HepG2 (cell line): Measurements from ENCODE around the gene SRSF6. TPM values are rescaled to one million over a fixed set of nuclear protein-coding genes. Genes with fewer than 3 reads are reported as not detected.

Experiments used
- BRCA1 ChIP-seq: sonication (generic); formaldehyde crosslinking; IDR thresholded peaks from 2 replicates; pipeline ENCODE4 v1.4.0; 2020; ENCODE audit warnings: missing genetic modification reagents
- CBX5 ChIP-seq: sonication (generic); formaldehyde crosslinking; IDR thresholded peaks from 2 replicates; pipeline ENCODE4 v1.4.0; 2020; ENCODE audit warnings: missing genetic modification reagents, borderline replicate concordance
- CREB1 ChIP-seq, 2 experiments: fragments of 450-650 bp in 1 of 2; IDR thresholded peaks; 2 replicates each; pipeline ENCODE4 v1.6.1; 2016 to 2017; ENCODE audit warnings: control low read depth in 1 of 2, mild to moderate bottlenecking in 1 of 2, missing compliant biosample characterization in 1 of 2, missing genetic modification characterization in 1 of 2
- GABPA ChIP-seq, 2 experiments: IDR thresholded peaks; 2 replicates each; pipeline ENCODE4 v1.6.1; 2011 to 2016; ENCODE audit warnings: low read depth in 2 of 2, low read length in 1 of 2, missing biosample characterization in 1 of 2, missing genetic modification characterization in 1 of 2
- HDAC6 ChIP-seq: fragments of 200-600 bp; sonication (generic); IDR thresholded peaks from 2 replicates; pipeline ENCODE4 v1.7.0; 2017; ENCODE audit warnings: mild to moderate bottlenecking, antibody characterized with exemption, low read length, low read depth
- HOXA5 ChIP-seq: sonication (generic); formaldehyde crosslinking; IDR thresholded peaks from 2 replicates; pipeline ENCODE4 v1.4.0; 2020; ENCODE audit warnings: missing genetic modification reagents
- KAT2B ChIP-seq: fragments of 150-350 bp; IDR thresholded peaks from 2 replicates; pipeline ENCODE4 v1.6.1; 2014; ENCODE audit warnings: low read depth, low read length, borderline replicate concordance
- KLF6 ChIP-seq: IDR thresholded peaks from 2 replicates; pipeline ENCODE4 v1.8.0; 2016; ENCODE audit warnings: missing biosample characterization, missing genetic modification reagents
- NR2F6 ChIP-seq, 2 experiments: IDR thresholded peaks; 2 replicates each; pipeline ENCODE4 v1.6.1; 2016; ENCODE audit warnings: antibody characterized with exemption in 1 of 2, mild to moderate bottlenecking in 1 of 2
- RARA ChIP-seq: IDR thresholded peaks from 2 replicates; pipeline ENCODE4 v1.6.1; 2016; ENCODE audit warnings: missing genetic modification reagents, missing compliant biosample characterization
- SCMH1 ChIP-seq: sonication (generic); formaldehyde crosslinking; IDR thresholded peaks from 2 replicates; pipeline ENCODE4 v1.9.0; 2021; ENCODE audit warnings: missing genetic modification reagents, mild to moderate bottlenecking, borderline replicate concordance
- SRF ChIP-seq: IDR thresholded peaks from 2 replicates; pipeline ENCODE4 v1.6.1; 2011; ENCODE audit warnings: mild to moderate bottlenecking, low read depth, low read length, moderate library complexity
- SRSF4 ChIP-seq: fragments of 200-400 bp; formaldehyde crosslinking; IDR thresholded peaks from one replicate; pipeline ENCODE4 v1.6.1; 2018; ENCODE audit warnings: mild to moderate bottlenecking, low read depth, low read length, moderate library complexity; ENCODE audit not compliant: poor library complexity, severe bottlenecking
- TSC22D2 ChIP-seq: sonication (generic); formaldehyde crosslinking; IDR thresholded peaks from 2 replicates; pipeline ENCODE4 v1.5.1; 2020; ENCODE audit warnings: missing genetic modification reagents, mild to moderate bottlenecking, borderline replicate concordance
- ZBTB20 ChIP-seq: sonication (generic); formaldehyde crosslinking; IDR thresholded peaks from 2 replicates; pipeline ENCODE4 v1.8.1; 2023; ENCODE audit warnings: missing genetic modification reagents, low read depth, mild to moderate bottlenecking, borderline replicate concordance
- ZNF337 ChIP-seq: sonication (generic); formaldehyde crosslinking; IDR thresholded peaks from 2 replicates; pipeline ENCODE4 v1.5.1; 2020; ENCODE audit warnings: missing genetic modification reagents, low read depth, mild to moderate bottlenecking, borderline replicate concordance
- ZNF567 ChIP-seq: sonication (generic); formaldehyde crosslinking; IDR thresholded peaks from 2 replicates; pipeline ENCODE4 v1.8.1; 2023; ENCODE audit warnings: mild to moderate bottlenecking, missing genetic modification reagents, borderline replicate concordance
- ZNF790 ChIP-seq: sonication (generic); formaldehyde crosslinking; IDR thresholded peaks from 2 replicates; pipeline ENCODE4 v1.8.0; 2022; ENCODE audit warnings: missing genetic modification reagents, mild to moderate bottlenecking, borderline replicate concordance
- ZSCAN21 ChIP-seq: sonication (generic); formaldehyde crosslinking; IDR thresholded peaks from 2 replicates; pipeline ENCODE4 v1.8.0; 2022; ENCODE audit warnings: mild to moderate bottlenecking, missing genetic modification reagents, moderate library complexity, borderline replicate concordance
- polyA plus RNA-seq, 8 experiments: library from polyadenylated mRNA; depleted of rRNA in 3 of 8; stranded (reverse) in 7 of 8; unstranded in 1 of 8; fragments of >200 nt; fragmentation: Illumina TruSeq in 4 of 8; extraction: Trizol in 4 of 8; gene quantifications; 2 replicates each; pipeline versions ENCODE4 v1.2.1 to v1.2.3, GENCODE V29; 2011 to 2016; ENCODE audit warnings: low read depth in 4 of 8, missing spikeins in 1 of 8, mixed read lengths in 1 of 8; ENCODE audit not compliant: insufficient read depth in 1 of 8
- total RNA-seq, 5 experiments: library from RNA; depleted of rRNA; stranded (reverse); fragments of >200 nt; fragmentation: Illumina TruSeq; extraction: Trizol; gene quantifications; 2 replicates each; pipeline ENCODE4 v1.2.3, GENCODE V29; 2016; ENCODE audit warnings: low read depth in 1 of 5
- TF ChIP-seq, protein P1 (sequence below): sonication (generic); formaldehyde crosslinking; IDR thresholded peaks from 2 replicates; pipeline ENCODE4 v1.5.0; 2020; ENCODE audit warnings: missing genetic modification reagents
- TF ChIP-seq, protein P2 (sequence below): sonication (generic); formaldehyde crosslinking; IDR thresholded peaks from 2 replicates; pipeline ENCODE4 v1.5.0; 2020; ENCODE audit warnings: mild to moderate bottlenecking, missing genetic modification reagents, borderline replicate concordance
- TF ChIP-seq, protein P3 (sequence below): IDR thresholded peaks from 2 replicates; pipeline ENCODE4 v1.6.1; 2012; ENCODE audit warnings: inconsistent platforms

The SRSF6 gene
- total and polyA plus RNA-seq, 2 of the 13 experiments (the other 11 are each of a cell fraction or from before 2014, with no cell fraction given): 156 to 194 TPM

DNA sequence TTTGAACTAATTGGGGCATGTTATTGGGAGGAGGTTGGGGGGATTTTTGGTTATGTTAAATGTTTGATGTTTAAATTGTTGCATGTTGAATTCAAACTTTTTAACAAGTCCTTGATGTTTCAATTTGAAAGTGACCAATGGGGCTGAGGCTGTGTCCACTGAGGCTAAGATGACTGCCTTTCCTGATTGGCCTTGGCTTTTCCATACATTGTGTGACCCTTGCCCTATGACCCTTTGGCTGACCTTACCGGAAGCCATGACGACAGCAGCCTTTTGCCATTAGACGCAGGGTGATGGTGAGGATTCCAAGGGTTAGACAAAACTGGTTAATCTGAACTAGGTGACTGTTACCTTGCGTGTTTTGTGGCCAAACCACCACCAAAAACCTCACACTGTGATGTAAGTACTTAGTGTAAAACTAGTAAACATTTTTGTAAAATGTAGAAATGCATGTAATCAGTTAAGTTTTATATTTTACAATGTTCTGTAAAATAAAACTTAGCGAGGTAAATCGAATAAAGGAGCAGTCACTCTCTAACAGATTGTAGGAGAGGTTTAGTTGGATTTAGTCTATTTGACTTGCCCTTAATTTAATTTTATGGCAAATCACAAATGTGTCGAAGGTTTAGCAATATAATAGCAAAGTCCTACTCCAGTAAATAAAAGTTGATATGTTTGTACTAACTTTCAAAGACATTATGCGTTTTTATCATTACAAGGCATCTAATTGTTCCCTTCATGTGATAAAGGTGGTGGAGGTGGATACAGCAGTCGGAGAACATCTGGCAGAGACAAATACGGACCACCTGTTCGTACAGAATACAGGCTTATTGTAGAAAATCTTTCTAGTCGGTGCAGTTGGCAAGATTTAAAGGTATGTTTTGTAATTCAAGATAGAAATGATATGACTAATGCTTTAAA lies 1.6 kb downstream of the SRSF6 start (continued):
- no peak for TF ChIP-seq ZNF790
- TF ChIP-seq NR2F6 (IDR thresholded peaks at IDR 0.05): peak; percentile 97
- TF ChIP-seq NR2F6 (CRISPR knock-in tag; IDR thresholded peaks at IDR 0.05): peak; percentile 98
- TF ChIP-seq BRCA1 (CRISPR knock-in tag): no peak
- TF ChIP-seq SRF: no peak
- TF ChIP-seq, protein P1, sequence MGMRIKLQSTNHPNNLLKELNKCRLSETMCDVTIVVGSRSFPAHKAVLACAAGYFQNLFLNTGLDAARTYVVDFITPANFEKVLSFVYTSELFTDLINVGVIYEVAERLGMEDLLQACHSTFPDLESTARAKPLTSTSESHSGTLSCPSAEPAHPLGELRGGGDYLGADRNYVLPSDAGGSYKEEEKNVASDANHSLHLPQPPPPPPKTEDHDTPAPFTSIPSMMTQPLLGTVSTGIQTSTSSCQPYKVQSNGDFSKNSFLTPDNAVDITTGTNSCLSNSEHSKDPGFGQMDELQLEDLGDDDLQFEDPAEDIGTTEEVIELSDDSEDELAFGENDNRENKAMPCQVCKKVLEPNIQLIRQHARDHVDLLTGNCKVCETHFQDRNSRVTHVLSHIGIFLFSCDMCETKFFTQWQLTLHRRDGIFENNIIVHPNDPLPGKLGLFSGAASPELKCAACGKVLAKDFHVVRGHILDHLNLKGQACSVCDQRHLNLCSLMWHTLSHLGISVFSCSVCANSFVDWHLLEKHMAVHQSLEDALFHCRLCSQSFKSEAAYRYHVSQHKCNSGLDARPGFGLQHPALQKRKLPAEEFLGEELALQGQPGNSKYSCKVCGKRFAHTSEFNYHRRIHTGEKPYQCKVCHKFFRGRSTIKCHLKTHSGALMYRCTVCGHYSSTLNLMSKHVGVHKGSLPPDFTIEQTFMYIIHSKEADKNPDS (CRISPR knock-in tag): no peak
- no peak for TF ChIP-seq SCMH1
- TF ChIP-seq ZBTB20 (CRISPR knock-in tag): peak; percentile 99
- TF ChIP-seq CREB1 (IDR thresholded peaks at IDR 0.05): peak; percentile 72
- TF ChIP-seq CREB1 (CRISPR knock-in tag; IDR thresholded peaks at IDR 0.05): peak; percentile 66
- no peak for TF ChIP-seq ZNF567 (CRISPR knock-in tag)
- TF ChIP-seq KAT2B: no peak
- no peak for TF ChIP-seq HOXA5
- TF ChIP-seq TSC22D2 (CRISPR knock-in tag): no peak
- no peak for TF ChIP-seq CBX5 (CRISPR knock-in tag)
- TF ChIP-seq, protein P2, sequence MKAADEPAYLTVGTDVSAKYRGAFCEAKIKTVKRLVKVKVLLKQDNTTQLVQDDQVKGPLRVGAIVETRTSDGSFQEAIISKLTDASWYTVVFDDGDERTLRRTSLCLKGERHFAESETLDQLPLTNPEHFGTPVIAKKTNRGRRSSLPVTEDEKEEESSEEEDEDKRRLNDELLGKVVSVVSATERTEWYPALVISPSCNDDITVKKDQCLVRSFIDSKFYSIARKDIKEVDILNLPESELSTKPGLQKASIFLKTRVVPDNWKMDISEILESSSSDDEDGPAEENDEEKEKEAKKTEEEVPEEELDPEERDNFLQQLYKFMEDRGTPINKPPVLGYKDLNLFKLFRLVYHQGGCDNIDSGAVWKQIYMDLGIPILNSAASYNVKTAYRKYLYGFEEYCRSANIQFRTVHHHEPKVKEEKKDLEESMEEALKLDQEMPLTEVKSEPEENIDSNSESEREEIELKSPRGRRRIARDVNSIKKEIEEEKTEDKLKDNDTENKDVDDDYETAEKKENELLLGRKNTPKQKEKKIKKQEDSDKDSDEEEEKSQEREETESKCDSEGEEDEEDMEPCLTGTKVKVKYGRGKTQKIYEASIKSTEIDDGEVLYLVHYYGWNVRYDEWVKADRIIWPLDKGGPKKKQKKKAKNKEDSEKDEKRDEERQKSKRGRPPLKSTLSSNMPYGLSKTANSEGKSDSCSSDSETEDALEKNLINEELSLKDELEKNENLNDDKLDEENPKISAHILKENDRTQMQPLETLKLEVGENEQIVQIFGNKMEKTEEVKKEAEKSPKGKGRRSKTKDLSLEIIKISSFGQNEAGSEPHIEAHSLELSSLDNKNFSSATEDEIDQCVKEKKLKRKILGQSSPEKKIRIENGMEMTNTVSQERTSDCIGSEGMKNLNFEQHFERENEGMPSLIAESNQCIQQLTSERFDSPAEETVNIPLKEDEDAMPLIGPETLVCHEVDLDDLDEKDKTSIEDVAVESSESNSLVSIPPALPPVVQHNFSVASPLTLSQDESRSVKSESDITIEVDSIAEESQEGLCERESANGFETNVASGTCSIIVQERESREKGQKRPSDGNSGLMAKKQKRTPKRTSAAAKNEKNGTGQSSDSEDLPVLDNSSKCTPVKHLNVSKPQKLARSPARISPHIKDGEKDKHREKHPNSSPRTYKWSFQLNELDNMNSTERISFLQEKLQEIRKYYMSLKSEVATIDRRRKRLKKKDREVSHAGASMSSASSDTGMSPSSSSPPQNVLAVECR (CRISPR knock-in tag): no peak
- TF ChIP-seq RARA (CRISPR knock-in tag): peak; percentile 83
- no peak; the same call in 1 of the 2 replicates for TF ChIP-seq KLF6 (CRISPR knock-in tag)
- no peak for TF ChIP-seq SRSF4
- 0 out of 2 replicates have a peak, but pooled peaks have one; percentile 16 for TF ChIP-seq HDAC6
- TF ChIP-seq, protein P3, sequence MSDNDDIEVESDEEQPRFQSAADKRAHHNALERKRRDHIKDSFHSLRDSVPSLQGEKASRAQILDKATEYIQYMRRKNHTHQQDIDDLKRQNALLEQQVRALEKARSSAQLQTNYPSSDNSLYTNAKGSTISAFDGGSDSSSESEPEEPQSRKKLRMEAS: no peak
- TF ChIP-seq ZNF337: no peak
- no peak for TF ChIP-seq ZSCAN21 (CRISPR knock-in tag)
- TF ChIP-seq GABPA (IDR thresholded peaks at IDR 0.05; ENCODE audit: low read depth, low read length): no peak
- peak; percentile 61 for TF ChIP-seq GABPA (CRISPR knock-in tag; IDR thresholded peaks at IDR 0.05; ENCODE audit: low read depth)
